Measurements from ENCODE around the gene TCEAL4.

TCEAL4 gene

DNA sequence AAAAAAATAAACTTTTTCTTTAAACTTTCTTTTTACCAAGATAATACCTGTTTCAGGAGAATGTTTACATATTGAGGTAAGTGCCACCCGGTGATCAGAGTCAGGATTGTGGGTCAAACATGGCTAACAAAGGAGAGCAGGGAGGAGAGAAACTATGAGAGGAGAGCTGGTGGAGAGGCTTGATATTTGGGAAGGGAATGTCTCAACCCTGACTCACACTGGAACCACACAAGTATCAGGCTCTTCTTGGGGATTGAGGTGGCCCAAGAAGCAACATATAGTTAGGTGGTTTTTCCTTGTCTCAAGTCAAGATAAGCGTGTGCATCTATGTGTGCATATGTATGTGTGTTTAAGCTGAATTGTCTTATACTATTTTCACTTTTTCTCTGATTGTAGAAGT is 50.1 kb downstream of the TCEAL4 start:
- TF ChIP-seq, protein P1, sequence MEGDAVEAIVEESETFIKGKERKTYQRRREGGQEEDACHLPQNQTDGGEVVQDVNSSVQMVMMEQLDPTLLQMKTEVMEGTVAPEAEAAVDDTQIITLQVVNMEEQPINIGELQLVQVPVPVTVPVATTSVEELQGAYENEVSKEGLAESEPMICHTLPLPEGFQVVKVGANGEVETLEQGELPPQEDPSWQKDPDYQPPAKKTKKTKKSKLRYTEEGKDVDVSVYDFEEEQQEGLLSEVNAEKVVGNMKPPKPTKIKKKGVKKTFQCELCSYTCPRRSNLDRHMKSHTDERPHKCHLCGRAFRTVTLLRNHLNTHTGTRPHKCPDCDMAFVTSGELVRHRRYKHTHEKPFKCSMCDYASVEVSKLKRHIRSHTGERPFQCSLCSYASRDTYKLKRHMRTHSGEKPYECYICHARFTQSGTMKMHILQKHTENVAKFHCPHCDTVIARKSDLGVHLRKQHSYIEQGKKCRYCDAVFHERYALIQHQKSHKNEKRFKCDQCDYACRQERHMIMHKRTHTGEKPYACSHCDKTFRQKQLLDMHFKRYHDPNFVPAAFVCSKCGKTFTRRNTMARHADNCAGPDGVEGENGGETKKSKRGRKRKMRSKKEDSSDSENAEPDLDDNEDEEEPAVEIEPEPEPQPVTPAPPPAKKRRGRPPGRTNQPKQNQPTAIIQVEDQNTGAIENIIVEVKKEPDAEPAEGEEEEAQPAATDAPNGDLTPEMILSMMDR (IDR thresholded peaks at IDR 0.05): no peak
- Histone ChIP-seq H3K4me3 (ENCODE audit: low read depth in 1 of 2, low read length in 1 of 2) (no peak overlapping the region), H3K36me3 (no peaks in the 10 kb centered on the region), H3K4me1 (ENCODE audit: control insufficient read depth in 1 of 2, insufficient read depth in 1 of 2, low read depth in 1 of 2, low read length in 1 of 2) (no peaks in the 10 kb centered on the region), H3K27me3 (no peaks in the 10 kb centered on the region), H3K9me3 (no peaks in the 10 kb centered on the region), H3K27ac (no peak overlapping the region)
